Thymus (tissue), 11 donors: ENCODE results near the gene EVI5L. TPM values are rescaled to one million over a fixed set of nuclear protein-coding genes. Genes with fewer than 3 reads are reported as not detected.

Experiments used
- DNase-seq, 9 donors: peaks; one replicate each; pipeline ENCODE4 v3.0.0-alpha.2; 2013; ENCODE audit warnings: low spot score in 9 of 9, low read depth in 6 of 9, missing footprints in 1 of 9
- H3K27ac ChIP-seq, 2 donors: one replicate each; pipeline ENCODE4 v1.5.1; 2013; ENCODE audit warnings: control low read depth in 1 of 2, low read depth in 1 of 2, low read length in 1 of 2, mild to moderate bottlenecking in 1 of 2, moderate library complexity in 1 of 2
- H3K27me3 ChIP-seq, 2 donors: one replicate each; pipeline ENCODE4 v1.5.1; 2013; ENCODE audit warnings: low read length in 1 of 2; ENCODE audit not compliant: control insufficient read depth in 2 of 2, insufficient read depth in 1 of 2
- H3K36me3 ChIP-seq, 2 donors: one replicate each; pipeline ENCODE4 v1.5.1; 2013; ENCODE audit warnings: low read length in 1 of 2, mild to moderate bottlenecking in 1 of 2, moderate library complexity in 1 of 2; ENCODE audit not compliant: control insufficient read depth in 2 of 2, insufficient read depth in 2 of 2
- H3K4me1 ChIP-seq, 2 donors: one replicate each; pipeline ENCODE4 v1.5.1; 2013; ENCODE audit warnings: low read length in 2 of 2; ENCODE audit not compliant: control insufficient read depth in 2 of 2, insufficient read depth in 2 of 2
- H3K4me3 ChIP-seq, 2 donors: one replicate each; pipeline ENCODE4 v1.5.1; 2013; ENCODE audit warnings: low read length in 2 of 2, control low read depth in 1 of 2, mild to moderate bottlenecking in 1 of 2
- H3K9me3 ChIP-seq, 2 donors: one replicate each; pipeline ENCODE4 v1.5.1; 2013; ENCODE audit warnings: low read length in 1 of 2, mild to moderate bottlenecking in 1 of 2; ENCODE audit not compliant: control insufficient read depth in 2 of 2, insufficient read depth in 1 of 2
- WGBS: extraction: QIAGEN DNeasy Blood & Tissue Kit; methylation state at CpG from one replicate; pipeline ENCODE4 v1.1.7; 2013; 5-methylcytosine and 5-hydroxymethylcytosine counted together
- polyA plus RNA-seq: library from polyadenylated mRNA; stranded (reverse); fragments of 200-250 nt; gene quantifications from one replicate; pipeline ENCODE4 v1.2.3, GENCODE V29; 2013
- total RNA-seq: library from RNA; stranded (reverse); fragments of 120-200 nt; gene quantifications from one replicate; pipeline ENCODE4 v1.2.4, GENCODE V29; 2013
- donor health status: healthy.

Gene EVI5L
- total and polyA plus RNA-seq, 2 donors, result 4.9 to 7.6 TPM

DNA sequence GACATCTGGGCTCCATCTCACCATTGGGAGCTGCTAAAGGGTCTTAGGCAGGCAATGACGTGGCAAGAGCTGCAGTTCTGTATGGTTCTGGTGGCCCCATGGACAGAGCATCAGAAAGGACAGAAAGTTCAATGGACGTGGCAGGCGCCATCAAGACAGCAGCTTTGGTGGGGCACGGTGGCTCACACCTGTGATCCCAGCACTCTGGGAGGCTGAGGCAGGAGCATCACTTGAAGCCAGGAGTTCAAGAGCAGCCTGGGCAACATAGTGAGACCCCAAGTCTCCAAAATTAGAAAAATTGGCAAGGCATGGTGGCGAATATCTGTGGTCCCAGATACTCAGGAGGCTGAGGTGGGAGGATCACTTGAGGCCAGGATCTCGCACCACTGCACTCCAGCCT is 9.5 kb downstream of the EVI5L start:
- H3K27ac ChIP-seq, result no peak overlapping the region
- H3K9me3 ChIP-seq, result peaks cover 0 to 7% of the 10 kb centered on the region in 2 donors
- DNase-seq, result no peak
- 97% methylated on average over 6 of the region's 6 CpGs for WGBS
- no peaks in the 10 kb centered on the region for H3K4me1 ChIP-seq
- H3K27me3 ChIP-seq, result no peaks in the 10 kb centered on the region
- no peaks in the 10 kb centered on the region for H3K36me3 ChIP-seq
- no peak overlapping the region for H3K4me3 ChIP-seq

DNA sequence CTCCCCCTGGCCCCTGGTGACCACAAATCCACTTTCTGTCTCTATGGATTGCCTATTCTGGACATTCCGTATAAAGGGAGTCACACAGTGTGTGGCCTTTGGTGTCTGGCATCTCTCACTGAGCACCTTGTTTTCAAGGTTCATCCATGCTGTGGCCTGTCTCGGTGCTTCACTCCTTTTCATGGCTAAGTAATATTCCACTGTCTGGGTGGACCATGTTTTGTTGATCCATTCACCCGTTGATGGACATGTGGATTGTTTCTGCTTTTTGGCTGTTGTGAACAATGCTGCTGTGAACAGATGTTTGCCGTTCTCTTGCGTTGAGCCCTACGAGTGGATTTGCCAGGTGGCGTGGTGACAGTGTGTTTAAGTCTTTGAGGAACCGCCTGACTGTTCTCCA is 10.6 kb downstream of the EVI5L start:
- no peak overlapping the region for H3K4me3 ChIP-seq
- no peaks in the 10 kb centered on the region for H3K36me3 ChIP-seq
- no peak overlapping the region for H3K27ac ChIP-seq
- 96% methylated on average over 8 of the region's 8 CpGs for WGBS
- no peak for DNase-seq
- no peaks in the 10 kb centered on the region for H3K4me1 ChIP-seq
- H3K9me3 ChIP-seq, result peaks cover 0 to 7% of the 10 kb centered on the region in 2 donors
- H3K27me3 ChIP-seq, result no peaks in the 10 kb centered on the region

- H3K4me3 ChIP-seq, result no peak overlapping the region
Observed at GRCh38 chr19:7841751-7842660, 12.0 kb downstream of the EVI5L start.

GRCh38 chr19:7842661-7843294 is 12.8 kb downstream of the EVI5L start:
- H3K36me3 ChIP-seq, result no peaks in the 10 kb centered on the region
- H3K4me3 ChIP-seq, result no peak overlapping the region
- H3K9me3 ChIP-seq, result peaks cover 0 to 7% of the 10 kb centered on the region in 2 donors
- no peaks in the 10 kb centered on the region for H3K4me1 ChIP-seq
- H3K27me3 ChIP-seq, result no peaks in the 10 kb centered on the region
- no peak for DNase-seq
- WGBS, result 98% methylated on average over 12 of the region's 12 CpGs
- H3K27ac ChIP-seq, result no peak overlapping the region

More at GRCh38 chr19:7841751-7842660, 12.0 kb downstream of the EVI5L start:
- peaks cover 0 to 7% of the 10 kb centered on the region in 2 donors for H3K9me3 ChIP-seq
- 92% methylated on average over 11 of the region's 11 CpGs for WGBS
- DNase-seq, result no peak
- no peak overlapping the region for H3K27ac ChIP-seq
- no peaks in the 10 kb centered on the region for H3K4me1 ChIP-seq
- H3K27me3 ChIP-seq, result no peaks in the 10 kb centered on the region
- H3K36me3 ChIP-seq, result no peaks in the 10 kb centered on the region

- Histone ChIP-seq H3K27me3 (no peaks in the 10 kb centered on the region), H3K4me1 (no peaks in the 10 kb centered on the region), H3K9me3 (peaks cover 0 to 7% of the 10 kb centered on the region in 2 donors), H3K27ac (no peak overlapping the region), H3K4me3 (no peak overlapping the region), H3K36me3 (no peaks in the 10 kb centered on the region)
- DNase-seq, result no peak
- WGBS, result 96% methylated on average over 6 of the region's 6 CpGs
Observed at GRCh38 chr19:7843521-7843920, 13.5 kb downstream of the EVI5L start.

DNA sequence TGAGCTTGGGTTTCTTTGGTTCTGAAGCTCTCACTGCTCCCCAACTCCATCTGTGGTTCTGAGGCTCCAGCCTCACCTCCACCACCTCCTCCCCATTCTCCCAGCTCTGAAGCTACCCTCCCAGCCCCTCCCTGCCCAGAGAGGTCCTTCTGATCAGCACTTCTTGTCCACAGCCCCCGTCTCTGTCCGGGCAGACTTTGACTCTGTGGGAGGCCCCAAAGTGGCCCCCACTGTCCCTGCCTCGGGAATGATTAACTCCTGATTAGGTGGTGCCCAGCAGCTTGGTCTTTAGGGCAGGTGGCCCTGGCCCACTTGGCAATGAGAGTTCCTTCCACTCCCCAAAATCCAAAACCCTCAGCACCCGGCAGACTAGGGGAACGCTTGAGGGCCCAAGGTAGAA is 14.4 kb downstream of the EVI5L start:
- DNase-seq, result no peak
- Histone ChIP-seq H3K4me1 (no peaks in the 10 kb centered on the region), H3K27ac (no peak overlapping the region), H3K27me3 (no peaks in the 10 kb centered on the region), H3K36me3 (no peaks in the 10 kb centered on the region), H3K4me3 (no peak overlapping the region), H3K9me3 (peaks cover 0 to 7% of the 10 kb centered on the region in 2 donors)
- WGBS, result 95% methylated on average over 5 of the region's 5 CpGs

GRCh38 chr19:7844951-7845350 is 14.9 kb downstream of the EVI5L start:
- peaks cover 0 to 7% of the 10 kb centered on the region in 2 donors for H3K9me3 ChIP-seq
- no peaks in the 10 kb centered on the region for H3K4me1 ChIP-seq
- 93% methylated on average over 10 of the region's 10 CpGs for WGBS
- no peak for DNase-seq
- no peaks in the 10 kb centered on the region for H3K27me3 ChIP-seq
- H3K27ac ChIP-seq, result no peak overlapping the region
- H3K36me3 ChIP-seq, result no peaks in the 10 kb centered on the region
- no peak overlapping the region for H3K4me3 ChIP-seq

DNA sequence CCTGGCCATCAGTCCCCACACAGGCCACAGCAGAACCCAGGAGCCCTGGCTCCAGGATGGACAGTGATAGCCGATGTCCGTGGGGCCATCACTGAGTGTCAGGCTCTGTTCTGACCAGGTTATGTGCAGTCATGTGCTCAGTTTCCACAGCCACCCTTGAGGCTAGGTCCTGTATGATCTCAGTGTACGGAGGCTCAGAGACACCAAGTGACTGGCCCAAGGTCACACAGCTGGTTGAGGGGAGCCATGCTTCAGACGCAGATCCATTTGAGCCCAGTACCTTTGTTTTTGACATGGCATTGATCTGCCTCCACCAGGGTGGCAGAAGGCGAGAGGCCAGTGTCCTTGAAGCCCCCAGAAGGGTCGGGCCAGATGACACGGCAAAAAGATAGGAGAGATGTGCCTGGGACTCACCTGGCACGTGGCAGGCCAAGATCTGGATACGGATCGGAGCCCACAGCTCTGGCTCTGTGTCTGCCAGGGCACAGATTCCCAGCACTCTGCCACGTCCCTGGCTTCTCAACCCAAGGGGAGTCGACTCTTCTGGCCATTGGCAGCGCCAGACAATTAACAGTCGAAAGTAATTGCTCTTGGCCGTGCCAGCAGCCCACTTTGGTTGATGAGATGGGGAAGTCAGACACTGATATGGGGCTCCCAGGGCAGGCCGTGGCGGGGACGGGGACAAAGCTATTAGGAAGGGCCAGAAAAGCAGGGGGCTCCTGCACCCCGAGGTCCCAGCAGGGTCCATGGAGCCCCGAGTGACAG is 15.6 kb downstream of the EVI5L start:
- peaks cover 0 to 7% of the 10 kb centered on the region in 2 donors for H3K9me3 ChIP-seq
- H3K36me3 ChIP-seq, result no peaks in the 10 kb centered on the region
- 97% methylated on average over 20 of the region's 20 CpGs for WGBS
- no peaks in the 10 kb centered on the region for H3K4me1 ChIP-seq
- no peak overlapping the region for H3K27ac ChIP-seq
- no peaks in the 10 kb centered on the region for H3K27me3 ChIP-seq
- H3K4me3 ChIP-seq, result no peak overlapping the region
- no peak for DNase-seq
